T-helper 1 cell treated with Interleukin-12 subunit alpha and Interleukin-12 subunit beta and Interleukin-4 antibody, amounts not matched to agents 30 μg/mL and 1 μg/mL, for 36 hours (primary cell): Measurements from ENCODE around the gene B3GNT4.
"Not testable (repeated sequence)": the region's sequence is repeated elsewhere in the genome, so short reads cannot be mapped to it uniquely, and the experiment has no call there.

Experiments
- H3K27ac Mint-ChIP-seq: one replicate; pipeline ENCODE4 v1.8.0; 2021; ENCODE audit warnings: mild to moderate bottlenecking, mixed read lengths
- H3K27me3 Mint-ChIP-seq: one replicate; pipeline ENCODE4 v1.8.0; 2021; ENCODE audit warnings: low read depth, mixed read lengths
- H3K36me3 Mint-ChIP-seq: one replicate; pipeline ENCODE4 v1.8.0; 2021; ENCODE audit warnings: low read depth, mixed read lengths
- H3K4me1 Mint-ChIP-seq: one replicate; pipeline ENCODE4 v1.8.0; 2021; ENCODE audit warnings: low read depth, mixed read lengths
- H3K4me3 Mint-ChIP-seq: one replicate; pipeline ENCODE4 v1.8.0; 2021; ENCODE audit warnings: mild to moderate bottlenecking, moderate library complexity, mixed read lengths
- H3K9me3 Mint-ChIP-seq: one replicate; pipeline ENCODE4 v1.8.0; 2021; ENCODE audit warnings: mixed read lengths

B3GNT4 gene

GRCh38 chr12:122258462-122258861 lies 55.0 kb downstream of the B3GNT4 start:
- peaks cover 36% of the 10 kb centered on the region for H3K36me3 Mint-ChIP-seq
- H3K4me3 Mint-ChIP-seq, H3K27me3 Mint-ChIP-seq, H3K4me1 Mint-ChIP-seq, H3K27ac Mint-ChIP-seq, H3K9me3 Mint-ChIP-seq: not testable (repeated sequence)
